Mesodermal cell (in vitro differentiated cells): Measurements from ENCODE around the gene CELF2.

ENCODE experiments used
- H3K27ac ChIP-seq: 2 replicates; pipeline ENCODE4 v1.7.0; 2013; ENCODE audit warnings: mild to moderate bottlenecking, low read depth, low read length, moderate library complexity; ENCODE audit not compliant: severe bottlenecking
- H3K36me3 ChIP-seq: 2 replicates; pipeline ENCODE4 v1.7.1; 2013; ENCODE audit warnings: mild to moderate bottlenecking, low read length, moderate library complexity; ENCODE audit not compliant: control insufficient read depth, insufficient read depth
- H3K4me1 ChIP-seq: one replicate; pipeline ENCODE4 v1.7.1; 2013; ENCODE audit warnings: mild to moderate bottlenecking, low read length; ENCODE audit not compliant: insufficient read depth, control insufficient read depth, poor library complexity, severe bottlenecking
- H3K4me3 ChIP-seq: 2 replicates; pipeline ENCODE4 v1.7.0; 2013; ENCODE audit warnings: low read length, control low read depth, mild to moderate bottlenecking; ENCODE audit not compliant: insufficient read depth, poor library complexity, severe bottlenecking; ENCODE audit errors: extremely low read depth
- H3K9me3 ChIP-seq: 2 replicates; pipeline ENCODE4 v1.7.1; 2013; ENCODE audit warnings: mild to moderate bottlenecking, low read length, moderate library complexity; ENCODE audit not compliant: control insufficient read depth
- WGBS, 2 experiments: methylation state at CpG; one replicate each; pipeline ENCODE4 v1.1.5; 2013; ENCODE audit warnings: missing lambda C conversion rate in 2 of 2; ENCODE audit not compliant: insufficient coverage in 2 of 2; 5-methylcytosine and 5-hydroxymethylcytosine counted together

Gene CELF2

DNA sequence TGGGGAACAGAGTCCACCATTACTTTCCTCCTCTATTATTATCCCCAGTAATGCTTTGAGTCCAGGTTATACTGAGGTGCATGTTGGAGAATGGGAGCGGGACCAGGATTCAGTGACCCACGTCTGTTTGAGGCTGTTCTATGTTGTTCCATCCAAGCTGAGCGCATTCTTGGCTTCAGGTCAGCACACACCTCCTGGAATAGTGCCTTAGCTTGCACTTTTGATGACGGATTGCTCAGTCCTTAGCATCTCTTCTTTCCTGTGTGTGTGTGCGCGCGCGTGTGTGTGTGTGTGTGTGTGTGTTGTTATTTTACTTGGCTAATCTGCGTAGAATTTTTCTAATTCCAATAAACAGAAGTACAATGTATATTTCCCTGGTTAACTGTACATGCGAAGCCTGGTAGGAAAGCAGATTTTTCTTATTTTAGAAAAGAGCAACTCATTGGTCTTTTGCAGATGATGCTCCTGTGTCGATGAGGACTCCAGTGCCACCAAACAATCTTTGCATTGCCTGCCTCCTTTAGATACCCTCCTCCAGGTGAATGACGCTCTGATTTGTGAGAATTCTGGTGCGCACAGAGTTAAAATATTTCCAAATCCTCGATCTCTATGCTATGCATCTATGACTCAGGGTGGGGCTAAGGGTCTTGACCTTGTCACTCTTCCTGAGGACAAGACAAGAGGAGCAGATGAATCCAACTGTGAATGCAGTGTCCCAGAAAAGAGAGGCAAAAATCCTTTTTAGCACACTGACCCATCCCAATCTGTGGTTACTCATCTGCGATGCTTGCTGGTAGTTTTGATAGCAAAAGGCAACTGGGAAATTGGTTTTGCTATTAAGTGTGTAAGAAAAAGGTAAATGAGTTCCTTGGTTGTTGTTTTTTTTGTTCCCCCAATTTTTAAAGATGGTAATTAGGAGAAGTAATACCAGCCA is 13.3 kb upstream of the CELF2 start:
- Histone ChIP-seq H3K36me3 (no peaks in the 10 kb centered on the region), H3K4me1 (no peaks in the 10 kb centered on the region), H3K9me3 (no peaks in the 10 kb centered on the region), H3K4me3 (no peak overlapping the region), H3K27ac (no peak overlapping the region)
- 90 to 95% methylated on average over 8 of the region's 15 CpGs for WGBS, 2 experiments

DNA sequence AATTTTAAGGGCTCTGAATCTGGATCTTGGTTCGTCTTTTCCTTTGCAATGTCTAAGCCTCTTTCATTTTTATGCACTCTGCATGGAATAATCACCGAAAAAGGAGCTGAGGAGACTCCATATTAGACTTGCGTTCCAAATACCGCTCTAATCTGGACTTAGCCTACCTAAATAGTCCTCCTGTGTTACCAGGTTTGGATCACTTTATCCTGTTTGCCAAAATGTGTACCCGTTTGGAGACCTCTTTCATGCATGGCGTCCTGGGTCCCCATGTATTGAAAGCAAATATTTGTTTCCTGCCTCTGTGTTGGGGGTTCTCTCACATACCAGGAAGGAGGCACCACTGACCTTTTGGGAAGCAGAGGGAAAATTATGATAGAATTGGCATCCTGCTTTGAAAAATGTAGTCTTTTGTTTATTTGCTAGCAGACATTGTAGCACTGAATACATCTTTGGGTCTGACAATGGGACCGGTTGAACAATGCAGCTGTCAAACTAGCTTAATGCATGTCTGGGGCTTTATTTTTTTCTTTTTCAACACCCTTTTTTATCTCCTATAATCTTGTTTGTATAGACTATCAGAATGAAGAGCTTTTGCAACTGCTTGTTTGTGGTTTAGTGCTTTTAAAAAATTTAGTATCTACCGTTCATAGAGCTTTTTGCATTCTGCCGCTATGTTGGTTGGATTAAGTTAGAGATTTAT is 11.8 kb upstream of the CELF2 start:
- Histone ChIP-seq H3K27ac (no peak overlapping the region), H3K4me1 (no peaks in the 10 kb centered on the region), H3K36me3 (no peaks in the 10 kb centered on the region), H3K4me3 (no peak overlapping the region), H3K9me3 (no peaks in the 10 kb centered on the region)
- 85 to 90% methylated on average over 6 to 8 of the region's 9 CpGs for WGBS, 2 experiments

DNA sequence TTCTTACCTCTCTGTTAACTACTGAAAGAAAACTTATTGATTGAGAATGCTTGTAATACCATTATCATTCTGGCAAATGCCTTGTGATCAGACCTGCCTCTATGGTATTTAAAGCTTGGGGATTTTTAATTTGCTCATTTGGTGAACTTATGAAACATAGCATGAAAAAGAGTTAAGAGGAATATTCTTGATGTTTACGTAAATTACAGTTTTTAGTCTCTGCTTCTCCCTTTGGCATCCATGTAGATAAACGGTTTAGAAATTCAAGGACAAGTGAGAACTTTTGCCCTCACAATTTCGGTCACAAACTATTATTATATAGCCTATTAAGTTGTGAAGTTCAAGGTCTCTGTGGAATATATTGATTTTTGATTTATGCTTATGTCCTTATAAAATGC is 11.2 kb upstream of the CELF2 start:
- WGBS, 2 experiments, result 100% methylated on average over 1 of the region's 3 CpGs
- H3K4me3 ChIP-seq, result no peak overlapping the region

DNA sequence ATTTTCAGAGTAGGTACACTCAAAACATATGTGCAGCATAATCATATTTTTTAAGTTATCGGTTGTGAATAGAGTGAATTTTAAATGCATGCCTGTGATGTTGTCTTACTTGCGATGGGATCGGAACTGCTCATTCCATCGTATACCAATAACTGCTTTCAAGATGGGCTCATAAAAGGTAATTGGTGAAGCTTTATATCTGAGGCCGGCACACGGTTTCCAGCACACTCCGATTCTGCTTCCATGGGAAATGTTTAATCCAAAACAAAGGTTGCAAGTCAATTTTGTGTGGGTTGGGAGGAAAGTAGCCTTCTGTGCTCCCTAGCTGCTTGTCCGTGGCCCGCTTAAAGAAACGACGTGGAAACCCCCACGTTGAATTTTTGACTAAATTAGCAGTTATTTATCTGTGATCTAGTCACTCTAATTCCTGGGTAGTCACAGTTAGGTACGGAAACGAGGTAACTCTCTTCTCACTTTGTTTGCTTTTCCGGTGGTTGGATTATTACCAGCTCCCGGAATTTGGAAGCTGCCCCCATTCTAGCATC is 10.1 kb upstream of the CELF2 start:
- WGBS, 2 experiments, result 85 to 93% methylated on average over 13 to 15 of the region's 16 CpGs
- H3K9me3 ChIP-seq, result no peaks in the 10 kb centered on the region
- no peak overlapping the region for H3K27ac ChIP-seq
- no peak overlapping the region for H3K4me3 ChIP-seq
- H3K36me3 ChIP-seq, result no peaks in the 10 kb centered on the region
- H3K4me1 ChIP-seq, result no peaks in the 10 kb centered on the region

More for the DNA sequence above, 11.2 kb upstream of the CELF2 start:
- no peaks in the 10 kb centered on the region for H3K4me1 ChIP-seq
- H3K9me3 ChIP-seq, result no peaks in the 10 kb centered on the region
- H3K27ac ChIP-seq, result no peak overlapping the region
- no peaks in the 10 kb centered on the region for H3K36me3 ChIP-seq

DNA sequence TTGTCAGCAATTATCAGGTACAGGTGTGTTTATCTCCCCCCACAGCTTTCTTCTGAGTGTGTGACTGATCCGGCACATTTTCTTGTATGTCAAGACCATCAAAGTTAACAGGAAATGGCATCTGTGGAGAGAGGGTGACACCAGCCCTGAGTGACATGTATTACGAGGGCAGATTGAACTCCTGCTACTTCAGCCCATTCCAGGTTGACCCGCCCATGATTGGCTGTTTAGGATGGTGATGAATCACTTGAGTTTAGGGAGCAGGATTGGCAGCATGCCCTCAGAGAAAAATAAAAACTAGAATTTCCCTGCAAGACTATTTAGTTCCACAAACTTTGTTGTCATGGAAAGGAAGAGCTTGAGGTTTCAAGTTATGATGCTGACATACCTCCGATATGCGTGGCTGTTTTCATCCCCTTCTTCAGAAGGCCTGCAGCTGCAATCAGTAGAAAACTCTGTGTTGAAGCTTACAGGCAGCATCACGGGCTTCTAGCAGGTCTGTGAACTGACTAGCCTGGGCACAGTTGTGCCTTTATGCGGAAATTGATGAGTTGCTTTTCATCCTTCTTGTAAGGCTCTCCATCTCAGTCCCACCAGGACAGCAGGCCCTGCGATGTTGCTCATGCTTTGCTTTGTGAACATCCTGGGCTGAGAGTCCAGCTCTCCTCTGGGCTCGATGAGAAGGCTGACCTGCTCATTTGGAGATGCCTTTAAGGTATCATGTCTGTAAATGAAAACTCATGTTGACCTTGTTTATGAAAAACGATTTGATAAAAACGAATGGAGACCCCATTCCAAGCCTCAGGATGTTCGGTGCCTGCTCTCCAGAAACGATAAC is 8.0 kb upstream of the CELF2 start:
- no peaks in the 10 kb centered on the region for H3K4me1 ChIP-seq
- H3K4me3 ChIP-seq, result no peak overlapping the region
- no peaks in the 10 kb centered on the region for H3K36me3 ChIP-seq
- WGBS, 2 experiments, result 94 to 98% methylated on average over 9 to 11 of the region's 13 CpGs
- H3K9me3 ChIP-seq, result no peaks in the 10 kb centered on the region
- no peak overlapping the region for H3K27ac ChIP-seq

DNA sequence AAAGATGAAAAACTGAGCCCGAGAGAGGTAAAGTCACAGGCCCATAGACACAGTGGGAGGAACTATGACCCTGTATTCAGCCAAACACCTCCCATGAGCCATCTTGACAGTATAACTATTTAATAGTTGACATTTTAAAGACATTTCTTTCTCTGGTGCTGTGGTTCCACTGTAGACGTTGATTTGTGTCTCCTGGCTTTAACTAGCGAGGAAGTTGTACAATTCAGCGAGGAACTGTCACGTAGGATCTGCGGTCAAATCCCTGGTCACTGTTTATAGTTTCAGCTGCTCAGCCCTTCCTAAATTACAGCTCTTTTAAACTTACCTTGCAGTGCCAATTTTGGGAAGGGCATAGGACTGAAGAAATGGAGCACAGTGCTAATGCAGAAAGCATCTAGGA is 7.1 kb upstream of the CELF2 start:
- Histone ChIP-seq H3K36me3 (no peaks in the 10 kb centered on the region), H3K27ac (no peak overlapping the region), H3K4me3 (no peak overlapping the region), H3K9me3 (no peaks in the 10 kb centered on the region), H3K4me1 (no peaks in the 10 kb centered on the region)
- WGBS, 2 experiments, result 88 to 100% methylated on average over 4 to 5 of the region's 6 CpGs

DNA sequence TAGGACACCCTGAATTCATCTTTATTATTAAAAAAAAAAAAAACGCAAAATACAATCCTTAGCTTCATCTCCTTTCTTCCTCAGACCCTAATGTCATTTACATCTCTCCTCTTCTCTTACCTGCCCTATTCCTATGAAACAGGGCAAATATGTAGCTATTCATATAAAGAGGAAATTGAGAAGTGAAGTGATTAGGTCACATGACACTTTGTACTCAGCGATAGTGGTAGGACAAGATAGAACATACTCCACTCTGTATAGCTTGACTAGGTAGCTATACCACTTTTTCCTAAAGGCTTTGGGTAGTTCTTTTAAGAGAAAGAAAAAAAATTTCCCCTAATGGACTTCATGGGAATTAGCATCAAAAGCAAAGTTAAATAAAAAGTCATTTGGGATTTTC is 6.2 kb upstream of the CELF2 start:
- no peaks in the 10 kb centered on the region for H3K4me1 ChIP-seq
- H3K27ac ChIP-seq, result no peak overlapping the region
- H3K4me3 ChIP-seq, result no peak overlapping the region
- no CpG with 5 or more reads among the region's 2 CpGs for WGBS, 2 experiments
- no peaks in the 10 kb centered on the region for H3K36me3 ChIP-seq
- H3K9me3 ChIP-seq, result no peaks in the 10 kb centered on the region

DNA sequence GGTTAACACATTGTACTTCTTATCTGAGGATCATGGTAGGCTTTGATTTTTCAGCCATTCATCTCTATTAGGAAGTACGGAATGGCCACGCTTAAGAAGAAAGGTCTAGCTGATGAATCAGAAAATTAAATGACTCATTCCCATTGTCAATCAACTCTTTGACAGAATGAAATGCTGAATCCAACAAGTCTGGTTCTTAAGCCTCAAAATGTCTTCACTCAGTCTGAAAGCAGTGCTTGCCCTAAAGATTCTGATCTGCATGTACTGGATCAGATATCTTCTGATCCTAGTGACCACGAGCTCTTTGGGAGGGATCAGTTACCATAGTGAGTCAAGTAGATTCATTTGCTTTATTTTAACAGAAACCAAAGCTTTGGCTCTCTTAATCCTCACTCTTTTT is 5.7 kb upstream of the CELF2 start:
- no peak overlapping the region for H3K4me3 ChIP-seq
- WGBS, 2 experiments, result 79 to 83% methylated on average over 2 to 3 of the region's 3 CpGs

DNA sequence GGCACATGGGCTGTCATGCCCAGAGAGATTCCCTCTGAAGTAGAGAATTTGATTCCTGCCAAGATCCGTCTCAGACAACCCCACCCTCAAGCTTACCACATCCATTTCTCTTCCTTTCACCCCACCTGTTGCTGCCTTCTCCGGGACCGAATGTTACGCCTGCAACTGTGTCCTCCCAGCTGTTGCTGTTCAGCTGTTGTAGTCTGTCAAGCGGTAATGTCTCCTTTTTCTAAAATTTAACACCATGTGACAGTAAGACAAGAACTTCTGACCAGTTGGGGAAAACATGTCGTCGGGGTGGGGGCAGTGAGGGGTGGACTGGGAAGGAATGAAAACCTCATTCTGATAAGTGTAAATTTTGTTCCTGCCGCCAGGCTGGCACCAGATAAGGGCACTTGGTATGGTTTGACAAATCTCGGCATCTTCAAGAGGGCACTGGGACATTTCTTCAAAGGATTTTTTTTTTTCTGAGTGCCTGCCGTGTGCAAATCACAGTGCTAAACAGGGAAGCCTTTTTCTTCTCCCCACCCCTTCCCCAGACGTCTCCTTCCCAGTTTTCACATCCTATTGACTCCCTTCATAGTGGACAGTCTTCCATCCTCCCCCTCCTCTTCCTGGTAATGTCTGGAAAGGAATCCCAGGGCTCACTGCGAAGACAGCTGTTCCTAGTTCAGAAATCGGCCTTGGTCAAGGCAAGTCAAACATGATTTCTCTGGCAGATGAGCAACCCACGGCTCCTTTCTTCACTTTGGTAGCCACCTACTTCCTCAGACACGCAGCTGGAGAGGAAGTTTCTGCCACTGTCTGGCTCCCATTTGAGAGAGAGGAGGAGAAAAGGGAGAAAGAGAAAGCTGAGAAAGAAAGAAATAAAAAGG is 5.0 kb upstream of the CELF2 start:
- 79 to 85% methylated on average over 11 of the region's 15 CpGs for WGBS, 2 experiments
- Histone ChIP-seq H3K4me3 (no peak overlapping the region), H3K27ac (no peak overlapping the region), H3K9me3 (no peaks in the 10 kb centered on the region), H3K4me1 (no peaks in the 10 kb centered on the region), H3K36me3 (no peaks in the 10 kb centered on the region)

More for the DNA sequence above, 5.7 kb upstream of the CELF2 start:
- H3K4me1 ChIP-seq, result no peaks in the 10 kb centered on the region
- no peaks in the 10 kb centered on the region for H3K36me3 ChIP-seq
- no peak overlapping the region for H3K27ac ChIP-seq
- no peaks in the 10 kb centered on the region for H3K9me3 ChIP-seq
